ENCODE data around the gene ZNF764.

- no peak for TF ChIP-seq CTCF (IDR thresholded peaks at IDR 0.05; ENCODE audit: borderline replicate concordance, extremely low read depth, low read length, poor library complexity, severe bottlenecking)
- TF ChIP-seq EZH2 (IDR thresholded peaks at IDR 0.05; ENCODE audit: borderline replicate concordance, low read depth, low read length, severe bottlenecking) = no peak
Measured at GRCh38 chr16:30515275-30515674, 42.9 kb downstream of the ZNF764 start.

Measured in DND-41 (cell line).